HG03432 (cell line): Measurements from ENCODE around the gene PCDHGB2.
A peak's percentile ranks its signal among the peaks of the same experiment; 100 is the strongest.
"Not testable (repeated sequence)": the region's sequence is repeated elsewhere in the genome, so short reads cannot be mapped to it uniquely, and the experiment has no call there.

ENCODE experiments used
- ATAC-seq: cut with Tn5 transposase; IDR thresholded peaks from one replicate; pipeline ENCODE4 v1.9.1; 2021; ENCODE audit warnings: mild to moderate bottlenecking, moderate library complexity; ENCODE audit not compliant: unreplicated experiment

The PCDHGB2 gene

GRCh38 chr5:141359790-141360426, at the start of gene PCDHGB2:
Gene PCDHGB2, plus strand, starts transcription at chr5:141359994. Its CDS starts 142 bp downstream, at chr5:141360136.
- ATAC-seq, result peak; percentile 82

- ATAC-seq, result no peak
Measured at GRCh38 chr5:141313711-141314110, 46.1 kb upstream of the PCDHGB2 start.

GRCh38 chr5:141316963-141317362, 42.8 kb upstream of the PCDHGB2 start:
- not testable (repeated sequence) for ATAC-seq

GRCh38 chr5:141319202-141319601, 40.6 kb upstream of the PCDHGB2 start:
- no peak for ATAC-seq

- ATAC-seq, result no peak
Measured at GRCh38 chr5:141319699-141320098, 40.1 kb upstream of the PCDHGB2 start.

- peak; percentile 96 for ATAC-seq
Measured at GRCh38 chr5:141320225-141321169, 39.3 kb upstream of the PCDHGB2 start, which contains the start of gene TAF7. Gene TAF7, minus strand, starts transcription at chr5:141320784. Its CDS starts 740 bp downstream, at chr5:141320044.

- ATAC-seq, result no peak
Measured at GRCh38 chr5:141322261-141322660, 37.5 kb upstream of the PCDHGB2 start.

GRCh38 chr5:141326088-141326854, 33.5 kb upstream of the PCDHGB2 start:
- peak; percentile 89 for ATAC-seq

GRCh38 chr5:141328231-141328630, 31.6 kb upstream of the PCDHGB2 start:
- no peak for ATAC-seq

GRCh38 chr5:141330299-141331080, 29.3 kb upstream of the PCDHGB2 start, which contains the start of gene PCDHGA1:
Gene PCDHGA1, plus strand, starts transcription at chr5:141330514.
- ATAC-seq, result peak; percentile 65

GRCh38 chr5:141332571-141332970, 27.2 kb upstream of the PCDHGB2 start:
- ATAC-seq, result not testable (repeated sequence)

GRCh38 chr5:141338538-141339306, 21.1 kb upstream of the PCDHGB2 start, which contains the start of gene PCDHGA2:
Gene PCDHGA2, plus strand, starts transcription at chr5:141338760.
- no peak for ATAC-seq

- ATAC-seq, result not testable (repeated sequence)
Measured at GRCh38 chr5:141340781-141341354, 18.9 kb upstream of the PCDHGB2 start.

GRCh38 chr5:141342773-141343172, 17.0 kb upstream of the PCDHGB2 start:
- no peak for ATAC-seq

GRCh38 chr5:141343242-141343952, 16.4 kb upstream of the PCDHGB2 start, which contains the start of gene PCDHGA3:
Gene PCDHGA3, plus strand, starts transcription at chr5:141343829. Its CDS starts 205 bp downstream, at chr5:141344034.
- peak; percentile 63 for ATAC-seq

GRCh38 chr5:141343953-141344463, 15.8 kb upstream of the PCDHGB2 start:
- ATAC-seq, result peak; percentile 29

GRCh38 chr5:141345327-141345726, 14.5 kb upstream of the PCDHGB2 start:
- ATAC-seq, result no peak

GRCh38 chr5:141346017-141346416, 13.8 kb upstream of the PCDHGB2 start:
- ATAC-seq, result not testable (repeated sequence)
